ENCODE data around the gene TMF1. TPM values are rescaled to one million over a fixed set of nuclear protein-coding genes. Genes with fewer than 3 reads are reported as not detected.
A peak's percentile ranks its signal among the peaks of the same experiment; 100 is the strongest.

Gene TMF1
- total and polyA plus RNA-seq, 2 of the 8 experiments (the other 6 are each of a cell fraction or from before 2014, with no cell fraction given) = 1.4 to 18.3 TPM

- peaks cover 2% of the 10 kb centered on the region; the same call in 1 of the 2 replicates for H3K79me1 ChIP-seq (ENCODE audit: low read depth, low read length)
- H3K18ac ChIP-seq (ENCODE audit: extremely low read depth, low read length) = no peak overlapping the region; the same call in 1 of the 2 replicates
- H4K20me1 ChIP-seq (replicated peaks in 1 of 2; ENCODE audit: control insufficient read depth in 1 of 2, insufficient read depth in 2 of 2, low read length in 2 of 2) = no peaks in the 10 kb centered on the region
- H3K14ac ChIP-seq (ENCODE audit: insufficient read length) = no peak overlapping the region
- H3K79me2 ChIP-seq (ENCODE audit: control insufficient read depth in 1 of 2, insufficient read depth in 2 of 2, low read length in 2 of 2) = peaks cover 0 to 25% of the 10 kb centered on the region in 2 experiments; a peak in 2 of 4 replicates
- H2BK5ac ChIP-seq (ENCODE audit: low read depth, low read length) = no peak overlapping the region
- DNase-seq (ENCODE audit: low read depth in 1 of 2, low spot score in 2 of 2) (no peak), FAIRE-seq (no peak)
- POLR2A ChIA-PET (ENCODE audit: partially characterized antibody) = interaction anchor here (0.7 to 1.9 kb wide), 7 partner anchors 9 to 66 kb away, joined by 3 to 5 read pairs (median 4); partner anchors contain the start of genes EOGT and TMF1
- no peaks in the 10 kb centered on the region; a peak in 2 of 8 replicates for H3K36me3 ChIP-seq (ENCODE audit: control insufficient read depth in 2 of 4, insufficient read depth in 4 of 4, low read length in 3 of 4)
- peak overlapping the region; percentile 69 to 77 for H3K4me2 ChIP-seq (ENCODE audit: insufficient read depth in 1 of 2, low read depth in 2 of 2, low read length in 2 of 2)
- no peak overlapping the region for H2BK120ac ChIP-seq (replicated peaks; ENCODE audit: low read depth, low read length)
- no peaks in the 10 kb centered on the region for H3K27me3 ChIP-seq (replicated peaks in 1 of 4; ENCODE audit: control insufficient read depth in 3 of 4, extremely low read depth in 1 of 4, insufficient read depth in 3 of 4, low read length in 3 of 4)
- no peaks in the 10 kb centered on the region for H3K9me3 ChIP-seq (ENCODE audit: insufficient read depth in 2 of 2, low read depth in 1 of 2, low read length in 1 of 2)
- H3K56ac ChIP-seq (replicated peaks; ENCODE audit: insufficient read length, low read depth, low read length) = no peak overlapping the region
- WGBS, 2 experiments (ENCODE audit: extremely low coverage in 1 of 2, insufficient coverage in 1 of 2, insufficient read length in 1 of 2, insufficient replicate concordance in 2 of 2, low coverage in 1 of 2, low lambda C conversion rate in 2 of 2, missing lambda C conversion rate in 1 of 2) = 32% methylated on average over 12 of the region's 29 CpGs; no CpG with 5 or more reads in 1 of the 2 experiments
- no peak overlapping the region for H4K5ac ChIP-seq (ENCODE audit: insufficient read length, low read depth, low read length)
- no peak overlapping the region for H2BK20ac ChIP-seq (ENCODE audit: low read length)
- H2AK5ac ChIP-seq (ENCODE audit: low read depth, low read length) = no peak overlapping the region
- H3K4ac ChIP-seq (replicated peaks; ENCODE audit: insufficient read length, low read depth, low read length) = no peak overlapping the region
- no peak overlapping the region for H2AFZ ChIP-seq (ENCODE audit: low read length)
- peaks cover 4% of the 10 kb centered on the region for H3K23me2 ChIP-seq (ENCODE audit: low read depth, low read length)
- no peak overlapping the region for H4K91ac ChIP-seq (replicated peaks; ENCODE audit: insufficient read length, low read length)
- no peak overlapping the region for H2BK12ac ChIP-seq (ENCODE audit: low read depth, low read length)
- no peak overlapping the region for H3K23ac ChIP-seq (ENCODE audit: insufficient read length)
- no peak overlapping the region for H2BK15ac ChIP-seq (ENCODE audit: low read length)
- peak overlapping the region; percentile 88 for H4K8ac ChIP-seq (ENCODE audit: extremely low read depth, insufficient read depth, low read length)
- H3K4me3 ChIP-seq (ENCODE audit: extremely low read depth in 1 of 4, insufficient read depth in 2 of 4, low read depth in 3 of 4, low read length in 4 of 4) = peak overlapping the region; percentile 74 to 84 (median 77)
- H3K4me1 ChIP-seq (replicated peaks in 1 of 4; ENCODE audit: control insufficient read depth in 3 of 4, insufficient read depth in 4 of 4, low read length in 3 of 4) = peaks cover 0 to 15% (median 4%) of the 10 kb centered on the region in 4 experiments; a peak in 3 of 7 replicates
- peak overlapping the region; percentile 57; the same call in 1 of the 2 replicates for H3K27ac ChIP-seq (ENCODE audit: low read depth, low read length)
- peak overlapping the region; percentile 35 to 82 (median 64); a peak in 6 of 7 replicates for H3K9ac ChIP-seq (replicated peaks in 1 of 4; ENCODE audit: extremely low read depth in 1 of 4, low read depth in 3 of 4, low read length in 3 of 4)
- CTCF ChIA-PET (ENCODE audit: partially characterized antibody) = no interaction called here
- TF ChIP-seq PHF8 (conservative IDR thresholded peaks at IDR 0.05; ENCODE audit: low read depth, low read length) (peak; percentile 73), FOSL1 (IDR thresholded peaks at IDR 0.05; ENCODE audit: insufficient read depth, low read depth, low read length) (no peak), CEBPB (IDR thresholded peaks at IDR 0.05; ENCODE audit: low read depth, low read length) (no peak), JUN (IDR thresholded peaks at IDR 0.05; ENCODE audit: low read depth, low read length) (no peak), ASH2L (IDR thresholded peaks at IDR 0.05; ENCODE audit: low read length) (peak; percentile 66), POLR2A (IDR thresholded peaks at IDR 0.05; ENCODE audit: control extremely low read depth in 1 of 2, low read depth in 2 of 2, low read length in 2 of 2) (peak in 1 of 2 experiments; percentile 11; a peak in 1 of 3 replicates), POU5F1 (IDR thresholded peaks at IDR 0.05; ENCODE audit: low read depth, low read length) (no peak), KDM4A (IDR thresholded peaks at IDR 0.05; ENCODE audit: low read depth, low read length, severe bottlenecking) (peak; percentile 39), TBP (IDR thresholded peaks at IDR 0.05; ENCODE audit: low read depth, low read length) (no peak), GABPA (IDR thresholded peaks at IDR 0.05; ENCODE audit: borderline replicate concordance, insufficient read depth, low read length) (no peak), E2F6 (IDR thresholded peaks at IDR 0.05) (no peak)
These were observed 27.4 kb upstream of the TMF1 start for GRCh38 chr3:69079269-69080159.

Data from H1 (cell line).